ENCODE measurements around the gene SPATA2. TPM values are rescaled to one million over a fixed set of nuclear protein-coding genes. Genes with fewer than 3 reads are reported as not detected.
A peak's percentile ranks its signal among the peaks of the same experiment; 100 is the strongest.
"Not testable (repeated sequence)": the region's sequence is repeated elsewhere in the genome, so short reads cannot be mapped to it uniquely, and the experiment has no call there.

The SPATA2 gene
- total RNA-seq, 1 donor from 2014 or later: 8.0 TPM

- DNase-seq (ENCODE audit: missing footprints) (no peak), ATAC-seq (no peak)
- intact Hi-C loops (cut with DNase I): no loop called here
Measured at GRCh38 chr20:49874696-49875095, 40.6 kb downstream of the SPATA2 start.

GRCh38 chr20:49872056-49872455 is 43.3 kb downstream of the SPATA2 start:
- intact Hi-C loops (cut with DNase I): no loop called here
- DNase-seq (ENCODE audit: missing footprints): no peak
- ATAC-seq: no peak

- DNase-seq (ENCODE audit: missing footprints) (no peak), ATAC-seq (no peak)
- intact Hi-C loops (cut with DNase I): no loop called here
Measured at GRCh38 chr20:49871391-49871948, 43.9 kb downstream of the SPATA2 start.

- intact Hi-C loops (cut with DNase I): no loop called here
Measured at GRCh38 chr20:49870261-49870660, 45.1 kb downstream of the SPATA2 start.

GRCh38 chr20:49868964-49869363 is 46.4 kb downstream of the SPATA2 start:
- no peak for DNase-seq (ENCODE audit: missing footprints)
- intact Hi-C loops (cut with DNase I): no loop called here
- no peak for ATAC-seq

More at GRCh38 chr20:49870261-49870660, 45.1 kb downstream of the SPATA2 start:
- DNase-seq (ENCODE audit: missing footprints) (peak; percentile 41), ATAC-seq (no peak)

GRCh38 chr20:49868538-49868937 is 46.8 kb downstream of the SPATA2 start:
- ATAC-seq: no peak
- intact Hi-C loops (cut with DNase I): no loop called here
- DNase-seq (ENCODE audit: missing footprints): no peak

GRCh38 chr20:49867453-49868215 is 47.7 kb downstream of the SPATA2 start:
- DNase-seq (ENCODE audit: missing footprints) (no peak), ATAC-seq (no peak)
- intact Hi-C loops (cut with DNase I): no loop called here

- ATAC-seq (no peak), DNase-seq (ENCODE audit: missing footprints) (no peak)
- intact Hi-C loops (cut with DNase I): no loop called here
Measured at GRCh38 chr20:49866051-49866450, 49.3 kb downstream of the SPATA2 start.

- no peak for ATAC-seq
- intact Hi-C loops (cut with DNase I): no loop called here
- DNase-seq (ENCODE audit: missing footprints): no peak
Measured at GRCh38 chr20:49865559-49865958, 49.8 kb downstream of the SPATA2 start.

GRCh38 chr20:49863666-49864065 is 51.7 kb downstream of the SPATA2 start:
- intact Hi-C loops (cut with DNase I): no loop called here
- DNase-seq (ENCODE audit: missing footprints) (no peak), ATAC-seq (no peak)

GRCh38 chr20:49862607-49863200 is 52.6 kb downstream of the SPATA2 start:
- intact Hi-C loops (cut with DNase I): no loop called here
- DNase-seq (ENCODE audit: missing footprints): no peak
- no peak for ATAC-seq

- ATAC-seq; intact Hi-C loops (cut with DNase I); DNase-seq (ENCODE audit: missing footprints): not testable (repeated sequence)
Measured at GRCh38 chr20:49861232-49861631, 54.1 kb downstream of the SPATA2 start.

- intact Hi-C loops (cut with DNase I): loop anchor here (10.0 kb wide), 2 partner anchors 315 to 525 kb away; no protein-coding TSS in a partner anchor
- ATAC-seq: no peak
- no peak for DNase-seq (ENCODE audit: missing footprints)
Measured at GRCh38 chr20:49859807-49860206, 55.5 kb downstream of the SPATA2 start.

- DNase-seq (ENCODE audit: missing footprints): peak; percentile 37
- intact Hi-C loops (cut with DNase I): loop anchor here (10.0 kb wide), 2 partner anchors 314 to 524 kb away; no protein-coding TSS in a partner anchor
- ATAC-seq: no peak
Measured at GRCh38 chr20:49859011-49859410, 56.3 kb downstream of the SPATA2 start.

GRCh38 chr20:49858076-49858585 is 57.2 kb downstream of the SPATA2 start:
- no peak for DNase-seq (ENCODE audit: missing footprints)
- intact Hi-C loops (cut with DNase I): loop anchor here (10.0 kb wide), 2 partner anchors 313 to 523 kb away; no protein-coding TSS in a partner anchor
- ATAC-seq: no peak

GRCh38 chr20:49856904-49857303 is 58.4 kb downstream of the SPATA2 start:
- ATAC-seq: no peak
- no peak for DNase-seq (ENCODE audit: missing footprints)
- intact Hi-C loops (cut with DNase I): loop anchor here (10.0 kb wide), 2 partner anchors 312 to 522 kb away; no protein-coding TSS in a partner anchor

- ATAC-seq (peak; percentile 6), DNase-seq (ENCODE audit: missing footprints) (no peak)
- intact Hi-C loops (cut with DNase I): loop anchor here (10.0 kb wide), 2 partner anchors 310 to 520 kb away; no protein-coding TSS in a partner anchor
Measured at GRCh38 chr20:49854190-49854875, 61.0 kb downstream of the SPATA2 start.

- intact Hi-C loops (cut with DNase I): loop anchor here (10.0 kb wide), 2 partner anchors 309 to 519 kb away; no protein-coding TSS in a partner anchor
- no peak for ATAC-seq
Measured at GRCh38 chr20:49853640-49854039, 61.7 kb downstream of the SPATA2 start.

More at GRCh38 chr20:49853640-49854039, 61.7 kb downstream of the SPATA2 start:
- DNase-seq (ENCODE audit: missing footprints): no peak
